HEK293 (cell line): ENCODE results near the gene RAMP3.
A peak's percentile ranks its signal among the peaks of the same experiment; 100 is the strongest.

Experiments used
- CTCF ChIA-PET: fragments of 350-600 bp; formaldehyde crosslinking; extraction: SDS; loops from one replicate; lab custom pipeline; 2021; ENCODE audit warnings: antibody characterized with exemption; lab: Yijun Ruan, JAX
- POLR2A ChIA-PET: fragments of 300-600 bp; formaldehyde crosslinking; extraction: SDS; loops from one replicate; lab custom pipeline; 2020; ENCODE audit warnings: antibody characterized with exemption, inconsistent platforms; lab: Yijun Ruan, JAX
- H3K27ac ChIP-seq: fragments of 200-500 bp; sonication (Bioruptor generic); 2 replicates; pipeline ENCODE4 v1.5.1; 2014; ENCODE audit warnings: low read depth, low read length, control low read depth, inconsistent platforms; ENCODE audit errors: extremely low read depth
- H3K36me3 ChIP-seq, 2 experiments: fragments of 200-500 bp in 1 of 2; sonication (Bioruptor generic) in 1 of 2; 1 replicate in 1 of 2; 2 replicates in 1 of 2; pipeline ENCODE4 v1.5.1; 2014 to 2017; ENCODE audit warnings: inconsistent platforms in 2 of 2, low read length in 2 of 2; ENCODE audit not compliant: control insufficient read depth in 2 of 2, insufficient read depth in 1 of 2
- H3K4me1 ChIP-seq: fragments of 200-500 bp; sonication (Bioruptor generic); 2 replicates; pipeline ENCODE4 v1.5.1; 2014; ENCODE audit warnings: mild to moderate bottlenecking, low read length, inconsistent platforms; ENCODE audit not compliant: control insufficient read depth, insufficient read depth
- H3K4me3 ChIP-seq: 2 replicates; pipeline ENCODE4 v1.5.1; 2011; ENCODE audit warnings: low read depth, mild to moderate bottlenecking, control low read depth, low read length, moderate library complexity
- H3K9me3 ChIP-seq: fragments of 200-500 bp; sonication (Bioruptor generic); 2 replicates; pipeline ENCODE4 v1.5.1; 2014; ENCODE audit warnings: low read depth, low read length, inconsistent platforms; ENCODE audit not compliant: control insufficient read depth, insufficient read depth
- HOXD13 ChIP-seq: sonication (generic); formaldehyde crosslinking; IDR thresholded peaks from 2 replicates; pipeline ENCODE4 v1.8.0; 2022; ENCODE audit warnings: missing genetic modification reagents, borderline replicate concordance
- KLF16 ChIP-seq: fragments of 450-650 bp; formaldehyde crosslinking; IDR thresholded peaks from 2 replicates; pipeline ENCODE4 v1.5.1; 2017; ENCODE audit warnings: missing biosample characterization, missing genetic modification characterization
- KLF7 ChIP-seq: fragments of 450-650 bp; formaldehyde crosslinking; IDR thresholded peaks from 2 replicates; pipeline ENCODE4 v1.5.1; 2016; ENCODE audit warnings: missing biosample characterization, missing genetic modification characterization, borderline replicate concordance
- MEIS1 ChIP-seq: sonication (generic); formaldehyde crosslinking; IDR thresholded peaks from 2 replicates; pipeline ENCODE4 v1.8.1; 2022; ENCODE audit warnings: missing genetic modification reagents, mild to moderate bottlenecking, borderline replicate concordance
- TRIM28 ChIP-seq: IDR thresholded peaks from 2 replicates; pipeline ENCODE4 v1.6.1; 2011; ENCODE audit warnings: low read length, control low read depth, borderline replicate concordance
- ZBTB11 ChIP-seq: fragments of 450-650 bp; formaldehyde crosslinking; conservative IDR thresholded peaks from 2 replicates; pipeline ENCODE4 v1.5.1; 2016; ENCODE audit warnings: low read depth, missing biosample characterization, missing genetic modification characterization
- ZIC2 ChIP-seq: fragments of 450-650 bp; formaldehyde crosslinking; IDR thresholded peaks from 2 replicates; pipeline ENCODE4 v1.5.1; 2016; ENCODE audit warnings: missing biosample characterization, missing genetic modification characterization
- ZNF10 ChIP-seq: fragments of 450-650 bp; formaldehyde crosslinking; IDR thresholded peaks from 2 replicates; pipeline ENCODE4 v1.5.1; 2017; ENCODE audit warnings: missing biosample characterization, missing genetic modification characterization
- ZNF16 ChIP-seq: fragments of 450-650 bp; formaldehyde crosslinking; IDR thresholded peaks from 2 replicates; pipeline ENCODE4 v1.5.1; 2016; ENCODE audit warnings: low read depth, missing biosample characterization, missing genetic modification characterization
- ZNF211 ChIP-seq: fragments of 450-650 bp; formaldehyde crosslinking; IDR thresholded peaks from 2 replicates; pipeline ENCODE4 v1.5.1; 2016; ENCODE audit warnings: low read depth, missing biosample characterization, missing genetic modification characterization
- ZNF324 ChIP-seq: fragments of 450-650 bp; formaldehyde crosslinking; IDR thresholded peaks from 2 replicates; pipeline ENCODE4 v1.5.1; 2016; ENCODE audit warnings: missing biosample characterization, missing genetic modification characterization
- ZNF350 ChIP-seq: fragments of 450-650 bp; formaldehyde crosslinking; IDR thresholded peaks from 2 replicates; pipeline ENCODE4 v1.5.0; 2017; ENCODE audit warnings: missing biosample characterization, mild to moderate bottlenecking, missing genetic modification characterization
- ZNF530 ChIP-seq: fragments of 450-650 bp; formaldehyde crosslinking; IDR thresholded peaks from 2 replicates; pipeline ENCODE4 v1.5.1; 2016; ENCODE audit warnings: low read depth, missing biosample characterization, missing genetic modification characterization
- ZNF623 ChIP-seq: fragments of 450-650 bp; formaldehyde crosslinking; IDR thresholded peaks from 2 replicates; pipeline ENCODE4 v1.5.1; 2016; ENCODE audit warnings: missing biosample characterization, missing genetic modification characterization
- ZNF654 ChIP-seq: fragments of 450-650 bp; formaldehyde crosslinking; IDR thresholded peaks from 2 replicates; pipeline ENCODE4 v1.5.1; 2016; ENCODE audit warnings: low read depth, missing biosample characterization, missing genetic modification characterization
- ZNF76 ChIP-seq: fragments of 450-650 bp; formaldehyde crosslinking; IDR thresholded peaks from 2 replicates; pipeline ENCODE4; 2016; ENCODE audit warnings: low read depth, missing biosample characterization, missing genetic modification characterization, borderline replicate concordance
- ZNF776 ChIP-seq: fragments of 450-650 bp; formaldehyde crosslinking; IDR thresholded peaks from 2 replicates; pipeline ENCODE4 v1.5.0; 2017; ENCODE audit warnings: missing biosample characterization, missing genetic modification characterization, borderline replicate concordance
- ZSCAN16 ChIP-seq: fragments of 450-650 bp; formaldehyde crosslinking; IDR thresholded peaks from 2 replicates; pipeline ENCODE4 v1.5.1; 2016; ENCODE audit warnings: missing biosample characterization, missing genetic modification characterization
- TF ChIP-seq, protein P1 (sequence below): fragments of 450-650 bp; formaldehyde crosslinking; IDR thresholded peaks from 2 replicates; pipeline ENCODE4 v1.5.1; 2016; ENCODE audit warnings: missing biosample characterization, missing genetic modification characterization
- TF ChIP-seq, protein P2 (sequence below): fragments of 450-650 bp; formaldehyde crosslinking; IDR thresholded peaks from 2 replicates; pipeline ENCODE4 v1.5.1; 2017; ENCODE audit warnings: missing biosample characterization, missing genetic modification characterization

RAMP3 gene

DNA sequence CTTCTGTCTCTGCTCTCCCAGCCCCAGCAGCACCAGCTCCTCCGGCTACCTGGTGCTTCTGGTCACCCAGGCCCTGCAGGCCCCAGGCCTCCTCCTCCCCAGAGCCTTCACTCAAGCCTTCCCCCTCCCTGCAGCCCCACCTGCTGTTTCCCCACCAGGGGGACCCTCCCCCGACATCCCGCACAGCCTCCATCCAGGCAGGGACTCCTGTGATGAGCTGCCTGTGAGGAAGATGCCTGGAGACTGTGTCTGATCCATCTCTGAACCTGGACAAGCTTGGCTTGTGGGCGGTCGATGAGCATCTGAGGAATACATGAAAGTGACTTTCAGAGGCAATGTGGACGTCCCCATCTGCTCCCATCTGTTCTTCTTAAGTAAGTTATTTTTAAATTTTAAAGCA lies 45.0 kb downstream of the RAMP3 start:
- CTCF ChIA-PET = interaction anchor here (0.7 to 1.1 kb wide), 3 partner anchors 12 to 57 kb away, joined by 3 read pairs; no protein-coding TSS in a partner anchor

DNA sequence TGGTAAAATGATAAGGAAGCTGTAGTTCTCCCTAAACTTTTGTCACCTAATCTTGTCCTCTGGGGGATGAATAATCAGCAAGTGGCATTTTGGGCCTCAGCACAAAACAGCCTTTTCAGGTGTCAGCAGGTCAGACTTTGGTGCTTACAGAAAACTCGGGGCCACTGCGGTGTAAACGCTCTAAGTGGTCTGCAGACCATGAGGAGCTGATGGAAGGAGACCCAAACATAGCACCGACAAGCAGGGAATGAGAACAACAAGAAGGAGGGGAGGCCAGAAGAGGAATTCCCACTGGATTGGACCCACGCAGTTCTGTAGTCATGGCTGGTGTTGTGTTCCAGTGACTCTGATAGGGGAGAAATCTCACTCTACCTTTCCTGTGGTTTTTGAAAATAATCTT lies 45.4 kb downstream of the RAMP3 start:
- TF ChIP-seq ZNF211 (tag by site-specific recombination) (no peak), ZNF530 (tag by site-specific recombination) (no peak), ZNF76 (tag by site-specific recombination) (no peak), ZNF10 (tag by site-specific recombination) (no peak), ZNF16 (tag by site-specific recombination) (no peak), ZNF623 (tag by site-specific recombination) (no peak), HOXD13 (CRISPR knock-in tag) (no peak), KLF7 (tag by site-specific recombination) (no peak), KLF16 (tag by site-specific recombination) (no peak), MEIS1 (no peak), ZNF776 (no peak), TRIM28 (no peak), ZNF654 (no peak), ZSCAN16 (tag by site-specific recombination) (no peak), ZNF324 (no peak), ZNF350 (tag by site-specific recombination) (no peak)
- TF ChIP-seq, protein P1, sequence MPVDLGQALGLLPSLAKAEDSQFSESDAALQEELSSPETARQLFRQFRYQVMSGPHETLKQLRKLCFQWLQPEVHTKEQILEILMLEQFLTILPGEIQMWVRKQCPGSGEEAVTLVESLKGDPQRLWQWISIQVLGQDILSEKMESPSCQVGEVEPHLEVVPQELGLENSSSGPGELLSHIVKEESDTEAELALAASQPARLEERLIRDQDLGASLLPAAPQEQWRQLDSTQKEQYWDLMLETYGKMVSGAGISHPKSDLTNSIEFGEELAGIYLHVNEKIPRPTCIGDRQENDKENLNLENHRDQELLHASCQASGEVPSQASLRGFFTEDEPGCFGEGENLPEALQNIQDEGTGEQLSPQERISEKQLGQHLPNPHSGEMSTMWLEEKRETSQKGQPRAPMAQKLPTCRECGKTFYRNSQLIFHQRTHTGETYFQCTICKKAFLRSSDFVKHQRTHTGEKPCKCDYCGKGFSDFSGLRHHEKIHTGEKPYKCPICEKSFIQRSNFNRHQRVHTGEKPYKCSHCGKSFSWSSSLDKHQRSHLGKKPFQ (tag by site-specific recombination) = no peak
- TF ChIP-seq, protein P2, sequence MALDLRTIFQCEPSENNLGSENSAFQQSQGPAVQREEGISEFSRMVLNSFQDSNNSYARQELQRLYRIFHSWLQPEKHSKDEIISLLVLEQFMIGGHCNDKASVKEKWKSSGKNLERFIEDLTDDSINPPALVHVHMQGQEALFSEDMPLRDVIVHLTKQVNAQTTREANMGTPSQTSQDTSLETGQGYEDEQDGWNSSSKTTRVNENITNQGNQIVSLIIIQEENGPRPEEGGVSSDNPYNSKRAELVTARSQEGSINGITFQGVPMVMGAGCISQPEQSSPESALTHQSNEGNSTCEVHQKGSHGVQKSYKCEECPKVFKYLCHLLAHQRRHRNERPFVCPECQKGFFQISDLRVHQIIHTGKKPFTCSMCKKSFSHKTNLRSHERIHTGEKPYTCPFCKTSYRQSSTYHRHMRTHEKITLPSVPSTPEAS = no peak
- no peaks in the 10 kb centered on the region for H3K36me3 ChIP-seq
- H3K4me1 ChIP-seq = no peaks in the 10 kb centered on the region
- H3K9me3 ChIP-seq = no peaks in the 10 kb centered on the region
- ChIA-PET POLR2A (no interaction called here), CTCF (interaction anchor here (0.6 to 1.1 kb wide), 4 partner anchors 12 to 335 kb away, joined by 3 to 7 read pairs (median 3); no protein-coding TSS in a partner anchor)
- no peak overlapping the region for H3K27ac ChIP-seq
- H3K4me3 ChIP-seq = no peak overlapping the region

More for the DNA sequence above, 45.0 kb downstream of the RAMP3 start:
- H3K36me3 ChIP-seq = no peaks in the 10 kb centered on the region
- H3K4me1 ChIP-seq = no peaks in the 10 kb centered on the region
- no peaks in the 10 kb centered on the region for H3K9me3 ChIP-seq
- TF ChIP-seq ZBTB11 (tag by site-specific recombination) (no peak), ZIC2 (tag by site-specific recombination) (peak; percentile 32; the same call in 1 of the 2 replicates)
- no peak overlapping the region for H3K4me3 ChIP-seq
- POLR2A ChIA-PET = no interaction called here
- no peak overlapping the region for H3K27ac ChIP-seq
